Tibial artery (tissue), 4 donors: ENCODE results near the gene CNGB1.

Experiments used
- DNase-seq, 2 donors: peaks; one replicate each; pipeline ENCODE4 v3.0.0-alpha.2; 2019
- H3K27ac ChIP-seq, 2 donors: fragments of 200-600 bp; sonication (generic) in 1 of 2; 1 replicate in 1 of 2; 2 replicates in 1 of 2; pipeline ENCODE4 v1.5.1; 2018 to 2019; ENCODE audit warnings: mild to moderate bottlenecking in 1 of 2
- H3K27me3 ChIP-seq, 2 donors: fragments of 200-600 bp; sonication (generic) in 1 of 2; one replicate each; pipeline versions ENCODE4 v1.5.1 to v1.6.0; 2016 to 2019
- H3K36me3 ChIP-seq, 3 donors: fragments of 200-600 bp; sonication (generic) in 2 of 3; one replicate each; pipeline ENCODE4 v1.5.1; 2016 to 2019; ENCODE audit warnings: mild to moderate bottlenecking in 2 of 3
- H3K4me1 ChIP-seq, 4 donors: fragments of 200-600 bp; sonication (generic) in 2 of 4; 1 replicate in 3 of 4; 2 replicates in 1 of 4; pipeline ENCODE4 v1.5.1; 2016 to 2019
- H3K4me3 ChIP-seq, 2 donors: fragments of 200-600 bp; sonication (generic) in 1 of 2; 1 replicate in 1 of 2; 2 replicates in 1 of 2; pipeline ENCODE4 v1.5.1; 2018 to 2019; ENCODE audit warnings: mild to moderate bottlenecking in 2 of 2
- H3K9me3 ChIP-seq, 3 donors: fragments of 200-600 bp; sonication (generic) in 1 of 3; one replicate each; pipeline ENCODE4 v1.5.1; 2016 to 2019
- intact Hi-C: fragments of 100-400 bp; cut with DNase I; formaldehyde crosslinking; loops from one replicate; pipeline ENCODE4 v1.15.0; 2023; ENCODE audit warnings: low total_unique reads
- TF ChIP-seq, protein P1 (sequence below), 2 experiments: fragments of 200-600 bp in 1 of 2; fragments of 450-650 bp in 1 of 2; IDR thresholded peaks; one replicate each; pipeline ENCODE4 v1.5.1; 2017 to 2019; ENCODE audit warnings: antibody characterized with exemption in 2 of 2, mild to moderate bottlenecking in 1 of 2, moderate library complexity in 1 of 2

CNGB1 gene

DNA sequence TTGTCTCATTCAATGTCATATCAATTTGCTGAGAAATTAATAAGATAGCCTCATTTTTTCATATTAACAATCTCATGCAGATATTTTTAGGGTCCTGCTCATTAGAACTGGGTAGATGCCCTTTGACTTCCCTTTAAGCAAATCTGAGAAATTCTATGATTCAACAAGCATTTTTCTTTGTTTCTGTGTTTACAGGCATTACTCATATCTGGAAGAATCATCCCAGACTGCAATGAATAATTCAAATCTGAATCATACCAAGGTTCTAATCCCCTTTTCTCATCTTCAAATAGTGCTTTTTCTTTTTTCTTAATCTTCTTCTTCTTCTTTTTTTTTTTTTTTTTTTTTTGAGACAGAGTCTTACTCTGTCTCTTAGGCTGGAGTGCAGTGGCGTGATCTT lies 99.5 kb downstream of the CNGB1 start:
- Histone ChIP-seq H3K27me3 (peaks cover 0 to 20% of the 10 kb centered on the region in 2 donors), H3K4me1 (no peaks in the 10 kb centered on the region), H3K4me3 (no peak overlapping the region), H3K27ac (no peak overlapping the region), H3K9me3 (no peaks in the 10 kb centered on the region), H3K36me3 (no peaks in the 10 kb centered on the region)
- DNase-seq = no peak
- TF ChIP-seq, protein P1, sequence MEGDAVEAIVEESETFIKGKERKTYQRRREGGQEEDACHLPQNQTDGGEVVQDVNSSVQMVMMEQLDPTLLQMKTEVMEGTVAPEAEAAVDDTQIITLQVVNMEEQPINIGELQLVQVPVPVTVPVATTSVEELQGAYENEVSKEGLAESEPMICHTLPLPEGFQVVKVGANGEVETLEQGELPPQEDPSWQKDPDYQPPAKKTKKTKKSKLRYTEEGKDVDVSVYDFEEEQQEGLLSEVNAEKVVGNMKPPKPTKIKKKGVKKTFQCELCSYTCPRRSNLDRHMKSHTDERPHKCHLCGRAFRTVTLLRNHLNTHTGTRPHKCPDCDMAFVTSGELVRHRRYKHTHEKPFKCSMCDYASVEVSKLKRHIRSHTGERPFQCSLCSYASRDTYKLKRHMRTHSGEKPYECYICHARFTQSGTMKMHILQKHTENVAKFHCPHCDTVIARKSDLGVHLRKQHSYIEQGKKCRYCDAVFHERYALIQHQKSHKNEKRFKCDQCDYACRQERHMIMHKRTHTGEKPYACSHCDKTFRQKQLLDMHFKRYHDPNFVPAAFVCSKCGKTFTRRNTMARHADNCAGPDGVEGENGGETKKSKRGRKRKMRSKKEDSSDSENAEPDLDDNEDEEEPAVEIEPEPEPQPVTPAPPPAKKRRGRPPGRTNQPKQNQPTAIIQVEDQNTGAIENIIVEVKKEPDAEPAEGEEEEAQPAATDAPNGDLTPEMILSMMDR (IDR thresholded peaks at IDR 0.05) = no peak
- intact Hi-C loops = no loop called here

- no peak for DNase-seq
- intact Hi-C loops = no loop called here
- Histone ChIP-seq H3K4me1 (no peaks in the 10 kb centered on the region), H3K4me3 (no peak overlapping the region), H3K27ac (no peak overlapping the region), H3K36me3 (no peaks in the 10 kb centered on the region), H3K9me3 (no peaks in the 10 kb centered on the region), H3K27me3 (peaks cover 0 to 20% of the 10 kb centered on the region in 2 donors)
- TF ChIP-seq, protein P1 (IDR thresholded peaks at IDR 0.05) = no peak
These were observed 100.0 kb downstream of the CNGB1 start for GRCh38 chr16:57870753-57871454.

DNA sequence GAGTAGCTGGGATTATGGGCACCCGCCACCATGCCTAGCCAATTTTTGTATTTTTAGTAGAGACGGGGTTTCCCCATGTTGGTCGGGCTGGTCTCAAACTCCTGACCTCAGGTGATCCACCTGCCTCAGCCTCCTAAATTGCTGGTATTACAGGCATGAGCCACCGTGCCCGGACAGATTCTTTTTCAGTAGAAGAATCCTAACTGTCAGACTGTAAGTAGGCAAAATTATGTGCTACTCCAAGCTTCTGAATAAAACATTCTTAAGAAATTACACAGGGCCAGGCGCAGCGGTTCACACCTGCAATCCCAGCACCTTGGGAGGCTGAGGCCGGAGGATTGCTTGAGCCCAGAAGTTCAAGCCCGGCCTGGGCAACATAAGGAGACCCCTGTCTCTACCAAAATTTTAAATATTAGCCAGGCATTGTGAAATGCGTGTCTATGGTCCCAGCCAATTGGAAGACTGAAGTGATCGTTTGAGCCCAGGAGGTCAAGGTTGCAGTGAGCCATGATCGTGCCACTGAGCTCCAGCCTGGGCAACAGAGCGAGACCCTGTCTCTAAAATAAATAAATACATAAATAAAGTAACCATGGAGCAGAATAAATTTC lies 101.9 kb downstream of the CNGB1 start:
- H3K4me3 ChIP-seq = no peak overlapping the region
- no peaks in the 10 kb centered on the region for H3K4me1 ChIP-seq
- no peak for DNase-seq
- H3K36me3 ChIP-seq = no peaks in the 10 kb centered on the region
- no peaks in the 10 kb centered on the region for H3K9me3 ChIP-seq
- intact Hi-C loops = no loop called here
- TF ChIP-seq, protein P1 (IDR thresholded peaks at IDR 0.05) = no peak
- H3K27me3 ChIP-seq = peaks cover 0 to 18% of the 10 kb centered on the region in 2 donors
- no peak overlapping the region for H3K27ac ChIP-seq

DNA sequence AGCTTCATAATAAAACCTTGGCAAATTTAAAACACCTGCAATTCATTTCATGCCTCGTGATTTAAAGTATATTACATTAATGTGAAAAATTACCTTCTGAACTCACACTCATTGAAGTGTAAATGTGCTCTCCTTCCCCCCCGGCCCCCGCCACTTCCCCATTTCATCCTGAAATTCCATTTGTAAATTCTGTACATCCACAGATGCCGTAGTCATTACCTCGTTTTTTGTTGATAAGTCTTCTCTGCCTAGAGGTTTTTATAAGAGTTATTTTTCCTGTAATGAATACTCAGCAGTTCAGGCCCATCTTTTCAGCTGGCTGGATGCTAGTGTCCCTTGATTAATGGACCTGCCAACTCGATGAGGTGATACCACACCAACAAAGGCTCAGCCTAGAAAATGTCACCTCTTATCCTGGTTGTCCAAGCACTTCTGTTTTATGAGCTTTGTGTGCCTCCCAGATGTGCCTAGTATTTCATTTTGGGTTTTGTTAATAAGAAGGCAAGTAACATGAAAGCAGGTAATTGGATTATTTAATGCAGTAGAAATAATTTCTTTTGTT lies 103.8 kb downstream of the CNGB1 start:
- intact Hi-C loops = no loop called here
- Histone ChIP-seq H3K9me3 (no peaks in the 10 kb centered on the region), H3K27me3 (peaks cover 0 to 3% of the 10 kb centered on the region in 2 donors), H3K4me3 (no peak overlapping the region), H3K27ac (no peak overlapping the region), H3K36me3 (no peaks in the 10 kb centered on the region), H3K4me1 (peaks cover 0 to 4% (median 2%) of the 10 kb centered on the region in 4 donors)
- DNase-seq = peak in 1 of 2 donors; percentile 10
- TF ChIP-seq, protein P1 (IDR thresholded peaks at IDR 0.05) = no peak

GRCh38 chr16:57866529-57866918 lies 104.4 kb downstream of the CNGB1 start:
- TF ChIP-seq, protein P1 (IDR thresholded peaks at IDR 0.05) = no peak
- H3K4me1 ChIP-seq = peaks cover 0 to 4% (median 2%) of the 10 kb centered on the region in 4 donors
- no peak overlapping the region for H3K27ac ChIP-seq
- DNase-seq = no peak
- intact Hi-C loops = no loop called here
- H3K36me3 ChIP-seq = no peaks in the 10 kb centered on the region
- H3K4me3 ChIP-seq = no peak overlapping the region
- H3K9me3 ChIP-seq = no peaks in the 10 kb centered on the region
- H3K27me3 ChIP-seq = peaks cover 0 to 7% of the 10 kb centered on the region in 2 donors
